HG03025 (cell line): Measurements from ENCODE around the gene MDK.
A peak's percentile ranks its signal among the peaks of the same experiment; 100 is the strongest.
"Not testable (repeated sequence)": the region's sequence is repeated elsewhere in the genome, so short reads cannot be mapped to it uniquely, and the experiment has no call there.

Experiments used
- ATAC-seq: cut with Tn5 transposase; IDR thresholded peaks from one replicate; pipeline ENCODE4 v1.9.1; 2021; ENCODE audit warnings: mild to moderate bottlenecking, moderate library complexity; ENCODE audit not compliant: unreplicated experiment, low FRiP score

The MDK gene

DNA sequence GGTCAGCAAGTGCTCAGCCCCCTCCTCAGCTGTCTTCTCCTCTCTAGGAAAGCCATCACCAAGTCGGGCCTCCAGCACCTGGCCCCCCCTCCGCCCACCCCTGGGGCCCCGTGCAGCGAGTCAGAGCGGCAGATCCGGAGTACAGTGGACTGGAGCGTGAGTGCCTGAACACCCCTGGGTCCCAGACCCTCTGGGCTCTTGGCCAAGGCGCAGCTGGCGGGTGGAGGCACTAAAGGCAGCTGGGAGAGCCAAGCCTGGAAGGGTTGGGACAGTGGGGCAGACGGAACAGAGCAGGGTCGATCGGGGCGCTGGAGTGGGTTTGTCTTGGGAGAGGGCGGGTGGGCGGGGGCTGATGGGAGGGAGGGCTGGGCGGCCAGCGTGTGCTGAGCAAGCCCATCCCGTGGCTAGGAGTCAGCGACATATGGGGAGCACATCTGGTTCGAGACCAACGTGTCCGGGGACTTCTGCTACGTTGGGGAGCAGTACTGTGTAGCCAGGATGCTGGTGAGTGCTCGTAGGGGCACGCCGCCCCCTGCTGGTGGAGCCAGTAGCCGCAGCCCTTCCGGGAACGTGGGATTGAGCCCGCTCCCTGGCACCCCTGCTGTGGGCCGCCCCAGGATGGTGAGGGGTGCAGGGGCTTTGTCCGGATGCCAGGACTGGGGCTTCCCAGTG is 14.1 kb upstream of the MDK start:
- ATAC-seq = peak; percentile 43

DNA sequence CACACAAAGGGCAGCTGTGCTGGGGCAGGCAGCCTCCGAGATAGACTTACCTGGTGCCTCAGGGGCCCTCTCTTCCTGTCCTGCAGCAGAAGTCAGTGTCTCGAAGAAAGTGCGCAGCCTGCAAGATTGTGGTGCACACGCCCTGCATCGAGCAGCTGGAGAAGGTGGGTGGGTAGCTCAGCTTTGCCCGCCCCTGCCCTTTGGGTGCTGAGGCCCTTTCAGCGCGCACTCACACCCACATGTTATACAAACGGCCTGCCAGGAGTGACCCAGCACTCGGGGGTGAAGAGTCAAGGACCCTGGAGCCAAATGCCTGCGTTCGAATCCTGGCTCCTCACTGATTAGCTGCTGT is 13.6 kb upstream of the MDK start:
- no peak for ATAC-seq

- ATAC-seq = no peak
Measured at GRCh38 chr11:46369458-46370152, 11.9 kb upstream of the MDK start.

GRCh38 chr11:46370253-46370652 is 11.2 kb upstream of the MDK start:
- no peak for ATAC-seq

- ATAC-seq = not testable (repeated sequence)
Measured at GRCh38 chr11:46371262-46371661, 10.2 kb upstream of the MDK start.

- no peak for ATAC-seq
Measured at GRCh38 chr11:46372086-46372485, 9.4 kb upstream of the MDK start.

- not testable (repeated sequence) for ATAC-seq
Measured at GRCh38 chr11:46372501-46372900, 9.0 kb upstream of the MDK start.

DNA sequence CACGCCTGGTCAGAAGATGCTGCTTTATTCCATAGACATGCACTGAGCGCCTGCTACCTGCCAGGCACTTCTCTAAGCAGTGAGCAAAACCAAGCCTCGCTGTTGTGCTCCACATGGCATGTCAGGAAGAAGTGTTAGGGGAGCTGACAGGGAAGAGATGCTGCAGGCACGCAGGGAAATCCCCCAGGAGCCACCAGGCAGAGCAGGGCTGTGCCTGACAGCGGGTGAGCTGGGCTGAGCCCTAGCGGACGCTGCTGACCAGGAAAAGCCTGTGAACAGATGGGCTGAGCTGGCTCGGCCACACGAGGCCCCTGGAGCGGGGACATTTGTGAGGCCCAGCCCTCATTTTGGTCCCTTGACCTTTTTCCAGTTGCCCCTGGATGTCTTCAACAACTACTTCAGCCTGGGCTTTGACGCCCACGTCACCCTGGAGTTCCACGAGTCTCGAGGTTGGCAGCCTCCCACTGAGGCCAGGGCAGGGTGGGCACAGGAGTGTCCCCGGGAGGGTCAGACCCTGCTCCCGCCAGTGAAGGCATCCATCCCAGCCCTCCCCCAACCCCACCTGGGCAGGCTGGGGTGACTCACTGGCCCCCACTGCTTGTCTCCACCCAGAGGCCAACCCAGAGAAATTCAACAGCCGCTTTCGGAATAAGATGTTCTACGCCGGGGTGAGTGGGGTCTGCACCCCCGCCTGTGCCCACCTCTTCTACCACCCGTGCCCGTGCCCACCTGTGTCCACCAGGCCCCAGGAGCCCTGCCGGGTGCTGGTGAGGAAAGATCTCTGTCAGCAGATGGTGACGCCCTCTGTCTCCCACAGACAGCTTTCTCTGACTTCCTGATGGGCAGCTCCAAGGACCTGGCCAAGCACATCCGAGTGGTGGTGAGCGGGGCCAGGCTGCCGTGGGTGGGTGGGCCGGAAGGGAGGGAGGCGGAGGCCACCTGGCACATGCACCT is 7.4 kb upstream of the MDK start:
- no peak for ATAC-seq

- ATAC-seq = no peak
Measured at GRCh38 chr11:46374815-46375214, 6.7 kb upstream of the MDK start.

GRCh38 chr11:46375392-46376101 is 5.9 kb upstream of the MDK start:
- ATAC-seq = no peak

- no peak for ATAC-seq
Measured at GRCh38 chr11:46376258-46377050, 5.0 kb upstream of the MDK start.

DNA sequence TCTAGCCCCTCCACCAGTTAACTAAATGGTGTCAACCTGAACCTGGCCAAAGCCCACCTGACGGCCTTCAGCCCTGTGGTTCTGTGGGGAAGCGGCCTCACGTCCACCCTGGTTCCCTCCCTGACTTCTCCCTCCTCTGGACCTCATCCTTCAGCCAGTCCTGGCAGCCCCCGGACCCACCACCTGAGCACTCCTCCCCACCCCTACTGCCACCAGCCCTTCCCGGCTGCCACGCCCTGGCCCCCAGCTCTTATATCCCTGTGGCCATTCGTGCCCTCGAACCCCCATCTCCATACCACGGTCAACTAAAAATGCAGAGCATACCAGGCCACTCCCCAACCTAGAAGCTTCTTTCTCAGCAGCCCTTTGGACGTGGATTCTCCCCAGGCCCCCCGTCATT is 4.2 kb upstream of the MDK start:
- no peak for ATAC-seq

DNA sequence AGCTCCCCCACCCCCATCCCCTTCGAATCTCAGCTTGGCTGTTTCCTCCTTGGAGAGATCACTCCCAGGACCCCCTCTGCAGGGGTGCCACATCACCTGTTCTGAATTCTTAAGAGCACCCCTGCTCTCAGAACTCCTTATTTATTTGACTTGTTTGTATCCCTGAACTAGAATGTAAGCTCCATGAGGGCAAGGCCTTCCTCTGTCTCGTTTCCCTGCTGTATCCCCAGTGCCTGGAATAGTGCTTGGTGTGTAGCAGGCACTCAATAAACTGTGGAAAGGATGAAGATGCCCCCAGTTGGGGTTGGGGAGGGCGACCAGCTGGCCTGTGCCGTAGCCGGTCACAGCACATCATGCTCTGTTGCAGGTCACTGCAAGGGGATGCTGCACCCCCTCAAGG is 3.6 kb upstream of the MDK start:
- ATAC-seq = no peak

GRCh38 chr11:46378296-46378695 is 3.2 kb upstream of the MDK start:
- ATAC-seq = no peak

GRCh38 chr11:46378811-46379481 is 2.5 kb upstream of the MDK start:
- no peak for ATAC-seq

- not testable (repeated sequence) for ATAC-seq
Measured at GRCh38 chr11:46379482-46380293, 1.8 kb upstream of the MDK start.

DNA sequence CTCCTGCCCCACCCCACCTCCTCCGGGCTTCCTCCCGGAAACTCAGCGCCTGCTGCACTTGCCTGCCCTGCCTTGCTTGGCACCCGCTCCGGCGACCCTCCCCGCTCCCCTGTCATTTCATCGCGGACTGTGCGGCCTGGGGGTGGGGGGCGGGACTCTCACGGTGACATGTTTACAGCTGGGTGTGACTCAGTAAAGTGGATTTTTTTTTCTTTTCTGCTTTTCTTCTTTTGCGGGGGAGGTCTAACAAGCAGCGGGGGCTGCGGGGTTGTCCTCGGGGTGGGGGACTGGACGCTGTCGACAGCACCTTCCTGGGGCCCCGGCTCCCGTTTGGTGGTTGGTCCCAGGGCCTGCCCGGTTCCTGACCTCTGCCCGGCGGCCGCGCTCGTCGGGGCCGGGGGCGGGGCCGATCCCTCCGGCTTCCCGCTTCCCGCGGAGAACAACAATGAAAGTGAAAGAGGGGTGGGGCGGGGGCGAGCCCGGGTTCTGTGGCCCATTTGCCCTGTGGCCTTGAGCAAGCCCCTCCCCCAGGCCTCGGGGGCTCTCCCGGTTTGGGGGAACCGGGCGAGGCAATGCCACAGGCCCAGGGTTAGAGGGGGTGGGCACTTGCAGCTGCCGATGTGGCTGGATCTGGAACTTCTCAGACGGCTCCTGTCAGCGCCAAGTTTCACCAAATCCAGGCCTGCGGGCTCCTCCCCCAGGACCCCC is 975 bp upstream of the MDK start:
- no peak for ATAC-seq
